Neural cell (in vitro differentiated cells): ENCODE data around the gene FAM228B. TPM values are rescaled to one million over a fixed set of nuclear protein-coding genes. Genes with fewer than 3 reads are reported as not detected.

ENCODE experiments used
- H2AFZ ChIP-seq: fragments of 200-600, 300-800 bp; sonication (generic), shearing (Covaris generic); 2 replicates; pipeline ENCODE4 v1.6.0; 2014; ENCODE audit warnings: low read depth, mild to moderate bottlenecking, antibody characterized with exemption, low read length, moderate library complexity
- H3F3A ChIP-seq: fragments of 200-600 bp; shearing (Covaris generic); 2 replicates; pipeline ENCODE4 v1.6.1; 2016; ENCODE audit warnings: mild to moderate bottlenecking, moderate library complexity, mixed read lengths, antibody characterized with exemption, low read length; ENCODE audit not compliant: insufficient read depth, poor library complexity, severe bottlenecking
- H3K27ac ChIP-seq: fragments of 200-600, 300-800 bp; sonication (generic), shearing (Covaris generic); 2 replicates; pipeline ENCODE4 v1.5.1; 2014; ENCODE audit warnings: mild to moderate bottlenecking, low read length, moderate library complexity
- H3K27me3 ChIP-seq: fragments of 300-800, 200-600 bp; sonication (generic), shearing (Covaris generic); 2 replicates; pipeline ENCODE4 v1.6.0; 2014; ENCODE audit warnings: mild to moderate bottlenecking, low read depth, low read length, moderate library complexity; ENCODE audit not compliant: insufficient read depth
- H3K36me3 ChIP-seq: fragments of 300-800, 200-600 bp; sonication (generic), shearing (Covaris generic); 2 replicates; pipeline ENCODE4 v1.5.1; 2014; ENCODE audit warnings: mild to moderate bottlenecking, antibody characterized with exemption, low read length, moderate library complexity; ENCODE audit not compliant: insufficient read depth
- H3K4me2 ChIP-seq: fragments of 300-800, 200-600 bp; sonication (generic), shearing (Covaris generic); 2 replicates; pipeline ENCODE4 v1.6.0; 2014; ENCODE audit warnings: mild to moderate bottlenecking, low read length
- H3K4me3 ChIP-seq: fragments of 300-800, 200-600 bp; sonication (generic), shearing (Covaris generic); 2 replicates; pipeline ENCODE4 v1.5.1; 2014; ENCODE audit warnings: mild to moderate bottlenecking, low read length, moderate library complexity
- H3K79me2 ChIP-seq: fragments of 200-600 bp; shearing (Covaris generic); replicated peaks from 2 replicates; pipeline ENCODE4 v1.6.0; 2014; ENCODE audit warnings: mild to moderate bottlenecking, low read length, moderate library complexity; ENCODE audit not compliant: insufficient read depth
- H3K9ac ChIP-seq: fragments of 300-800, 200-600 bp; sonication (generic), shearing (Covaris generic); 2 replicates; pipeline ENCODE4 v1.6.1; 2016; ENCODE audit warnings: mild to moderate bottlenecking, low read length, mixed read lengths
- H3K9me2 ChIP-seq: fragments of 200-600 bp; shearing (Covaris generic); 2 replicates; pipeline ENCODE4 v1.6.1; 2016; ENCODE audit warnings: mild to moderate bottlenecking, low read length, mixed read lengths; ENCODE audit not compliant: insufficient read depth
- H3K9me3 ChIP-seq: fragments of 200-600, 300-800 bp; sonication (generic), shearing (Covaris generic); 2 replicates; pipeline ENCODE4 v1.6.1; 2016; ENCODE audit warnings: mild to moderate bottlenecking, mixed run types, low read length, moderate library complexity, mixed read lengths
- H4K20me1 ChIP-seq: fragments of 200-600 bp; shearing (Covaris generic); 2 replicates; pipeline ENCODE4 v1.6.1; 2016; ENCODE audit warnings: mild to moderate bottlenecking, mixed run types; ENCODE audit not compliant: insufficient read depth
- CTCF ChIP-seq: fragments of 450-650 bp; IDR thresholded peaks from 2 replicates; pipeline ENCODE4 v1.5.1; 2014; ENCODE audit warnings: antibody characterized with exemption, mild to moderate bottlenecking, moderate library complexity; ENCODE audit not compliant: poor library complexity, severe bottlenecking
- EP300 ChIP-seq: fragments of 450-650 bp; conservative IDR thresholded peaks from 2 replicates; pipeline ENCODE4 v1.6.1; 2014; ENCODE audit warnings: antibody characterized with exemption, mild to moderate bottlenecking, moderate library complexity; ENCODE audit not compliant: poor library complexity, severe bottlenecking
- EZH2 ChIP-seq: fragments of 200-600, 300-800 bp; shearing (Covaris generic), sonication (generic); IDR thresholded peaks from 2 replicates; pipeline ENCODE4 v1.6.1; 2014; ENCODE audit warnings: antibody characterized with exemption, low read length, borderline replicate concordance, mild to moderate bottlenecking; ENCODE audit not compliant: insufficient read depth, poor library complexity, severe bottlenecking
- MXI1 ChIP-seq: fragments of 450-650 bp; conservative IDR thresholded peaks from 2 replicates; pipeline ENCODE4 v1.6.1; 2014; ENCODE audit warnings: antibody characterized with exemption, mild to moderate bottlenecking; ENCODE audit not compliant: poor library complexity, severe bottlenecking
- POLR2AphosphoS5 ChIP-seq: IDR thresholded peaks from 2 replicates; pipeline ENCODE4 v1.6.1; 2012
- RAD21 ChIP-seq: fragments of 450-650 bp; conservative IDR thresholded peaks from 2 replicates; pipeline ENCODE4 v1.6.1; 2014; ENCODE audit warnings: antibody characterized with exemption, mild to moderate bottlenecking, moderate library complexity
- SMC3 ChIP-seq: fragments of 450-650 bp; conservative IDR thresholded peaks from 2 replicates; pipeline ENCODE4 v1.6.1; 2014; ENCODE audit warnings: antibody characterized with exemption, mild to moderate bottlenecking, moderate library complexity; ENCODE audit not compliant: poor library complexity
- TAF1 ChIP-seq: IDR thresholded peaks from 2 replicates; pipeline ENCODE4 v1.6.1; 2012; ENCODE audit warnings: low read depth
- polyA plus RNA-seq: library from polyadenylated mRNA; depleted of rRNA; stranded (reverse); fragments of >200 nt; gene quantifications from 2 replicates; pipeline ENCODE4 v1.2.3, GENCODE V29; 2014
- TF ChIP-seq, protein P1 (sequence below): IDR thresholded peaks from 2 replicates; pipeline ENCODE4 v1.6.1; 2012; ENCODE audit warnings: borderline replicate concordance

The FAM228B gene
- polyA plus RNA-seq, 1 donor from 2014 or later: 22.0 TPM

GRCh38 chr2:24111407-24111901 lies 11.8 kb upstream of the FAM228B start:
- Histone ChIP-seq H3K9me2 (no peaks in the 10 kb centered on the region), H3K27ac (no peak overlapping the region), H3K9ac (no peak overlapping the region)

DNA sequence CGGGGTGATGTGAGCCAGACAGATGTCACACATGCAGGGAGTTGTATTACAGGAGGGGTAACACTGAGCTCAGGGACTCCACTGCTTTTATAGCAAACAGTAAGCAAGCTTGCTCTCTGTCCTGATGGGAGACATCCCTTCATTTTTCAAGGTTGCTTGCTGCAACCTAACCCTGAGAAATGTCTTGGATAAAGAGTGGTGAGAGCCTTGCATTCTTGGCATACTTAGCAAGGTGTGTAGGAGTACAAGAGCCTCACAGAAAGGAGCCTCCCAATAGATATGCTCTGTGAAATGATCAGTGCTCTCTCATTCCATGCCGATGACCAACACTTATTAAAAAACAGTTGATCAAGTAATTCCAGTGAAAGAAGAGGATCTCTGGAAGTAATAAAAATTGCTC lies 8.2 kb upstream of the FAM228B start:
- no peaks in the 10 kb centered on the region for H3F3A ChIP-seq
- TF ChIP-seq RAD21 (no peak), TAF1 (no peak), POLR2AphosphoS5 (no peak), CTCF (no peak), MXI1 (no peak), EP300 (no peak), SMC3 (no peak), EZH2 (no peak)
- TF ChIP-seq, protein P1, sequence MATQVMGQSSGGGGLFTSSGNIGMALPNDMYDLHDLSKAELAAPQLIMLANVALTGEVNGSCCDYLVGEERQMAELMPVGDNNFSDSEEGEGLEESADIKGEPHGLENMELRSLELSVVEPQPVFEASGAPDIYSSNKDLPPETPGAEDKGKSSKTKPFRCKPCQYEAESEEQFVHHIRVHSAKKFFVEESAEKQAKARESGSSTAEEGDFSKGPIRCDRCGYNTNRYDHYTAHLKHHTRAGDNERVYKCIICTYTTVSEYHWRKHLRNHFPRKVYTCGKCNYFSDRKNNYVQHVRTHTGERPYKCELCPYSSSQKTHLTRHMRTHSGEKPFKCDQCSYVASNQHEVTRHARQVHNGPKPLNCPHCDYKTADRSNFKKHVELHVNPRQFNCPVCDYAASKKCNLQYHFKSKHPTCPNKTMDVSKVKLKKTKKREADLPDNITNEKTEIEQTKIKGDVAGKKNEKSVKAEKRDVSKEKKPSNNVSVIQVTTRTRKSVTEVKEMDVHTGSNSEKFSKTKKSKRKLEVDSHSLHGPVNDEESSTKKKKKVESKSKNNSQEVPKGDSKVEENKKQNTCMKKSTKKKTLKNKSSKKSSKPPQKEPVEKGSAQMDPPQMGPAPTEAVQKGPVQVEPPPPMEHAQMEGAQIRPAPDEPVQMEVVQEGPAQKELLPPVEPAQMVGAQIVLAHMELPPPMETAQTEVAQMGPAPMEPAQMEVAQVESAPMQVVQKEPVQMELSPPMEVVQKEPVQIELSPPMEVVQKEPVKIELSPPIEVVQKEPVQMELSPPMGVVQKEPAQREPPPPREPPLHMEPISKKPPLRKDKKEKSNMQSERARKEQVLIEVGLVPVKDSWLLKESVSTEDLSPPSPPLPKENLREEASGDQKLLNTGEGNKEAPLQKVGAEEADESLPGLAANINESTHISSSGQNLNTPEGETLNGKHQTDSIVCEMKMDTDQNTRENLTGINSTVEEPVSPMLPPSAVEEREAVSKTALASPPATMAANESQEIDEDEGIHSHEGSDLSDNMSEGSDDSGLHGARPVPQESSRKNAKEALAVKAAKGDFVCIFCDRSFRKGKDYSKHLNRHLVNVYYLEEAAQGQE: no peak
- H4K20me1 ChIP-seq: no peaks in the 10 kb centered on the region

More at GRCh38 chr2:24111407-24111901, 11.8 kb upstream of the FAM228B start:
- no peak overlapping the region for H2AFZ ChIP-seq
- no peaks in the 10 kb centered on the region for H4K20me1 ChIP-seq
- no peaks in the 10 kb centered on the region for H3K79me2 ChIP-seq
- no peak overlapping the region for H3K4me3 ChIP-seq
- H3K36me3 ChIP-seq: no peaks in the 10 kb centered on the region
- no peak overlapping the region for H3K4me2 ChIP-seq
- H3K9me3 ChIP-seq: peaks cover 2% of the 10 kb centered on the region
- H3F3A ChIP-seq: no peaks in the 10 kb centered on the region
- TF ChIP-seq POLR2AphosphoS5: no peak
- TF ChIP-seq EZH2: no peak
- no peak for TF ChIP-seq MXI1
- no peak for TF ChIP-seq EP300
- TF ChIP-seq CTCF: no peak
- TF ChIP-seq TAF1: no peak
- no peak for TF ChIP-seq SMC3
- TF ChIP-seq RAD21: no peak
- TF ChIP-seq, protein P1: no peak
- H3K27me3 ChIP-seq: no peaks in the 10 kb centered on the region

More for the DNA sequence above, 8.2 kb upstream of the FAM228B start:
- Histone ChIP-seq H3K27ac (no peak overlapping the region), H3K9me2 (no peaks in the 10 kb centered on the region), H3K4me2 (no peak overlapping the region), H3K9me3 (no peaks in the 10 kb centered on the region), H3K4me3 (no peak overlapping the region), H2AFZ (no peak overlapping the region), H3K79me2 (no peaks in the 10 kb centered on the region), H3K36me3 (no peaks in the 10 kb centered on the region), H3K9ac (no peak overlapping the region), H3K27me3 (no peaks in the 10 kb centered on the region)
